Testis (tissue), 3 donors: ENCODE measurements around the gene ATG9A. TPM values are rescaled to one million over a fixed set of nuclear protein-coding genes. Genes with fewer than 3 reads are reported as not detected.

Experiments
- DNase-seq: peaks from one replicate; pipeline ENCODE4 v3.0.0-alpha.2; 2019
- H3K27ac ChIP-seq, 2 donors: fragments of 200-600 bp; sonication (generic); one replicate each; pipeline ENCODE4 v1.5.1; 2019
- H3K27me3 ChIP-seq: fragments of 200-600 bp; sonication (generic); one replicate; pipeline ENCODE4 v1.5.1; 2019
- H3K36me3 ChIP-seq: fragments of 200-600 bp; sonication (generic); one replicate; pipeline ENCODE4 v1.5.1; 2017; ENCODE audit warnings: low read depth; ENCODE audit errors: missing control alignments
- H3K4me1 ChIP-seq: fragments of 200-600 bp; sonication (generic); one replicate; pipeline ENCODE4 v1.5.1; 2019
- H3K4me3 ChIP-seq, 2 donors: fragments of 200-600 bp; sonication (generic); one replicate each; pipeline ENCODE4 v1.5.1; 2017 to 2019
- H3K9me3 ChIP-seq: fragments of 200-600 bp; sonication (generic); one replicate; pipeline ENCODE4 v1.5.1; 2017
- CTCF ChIP-seq, 3 experiments: fragments of 450-650 bp in 2 of 3; fragments of 200-600 bp in 1 of 3; sonication (generic) in 1 of 3; IDR thresholded peaks; one replicate each; pipeline ENCODE4 v1.5.1; 2016 to 2019; ENCODE audit warnings: antibody characterized with exemption in 3 of 3, mild to moderate bottlenecking in 2 of 3, moderate library complexity in 1 of 3
- POLR2A ChIP-seq: fragments of 450-650 bp; IDR thresholded peaks from one replicate; pipeline ENCODE4 v1.6.1; 2017; ENCODE audit warnings: antibody characterized with exemption, mild to moderate bottlenecking, moderate library complexity
- WGBS, 2 donors: methylation state at CpG; one replicate each; pipeline ENCODE4 v1.1.5; 2018; 5-methylcytosine and 5-hydroxymethylcytosine counted together
- intact Hi-C: fragments of 100-400 bp; cut with DNase I; formaldehyde crosslinking; loops from one replicate; pipeline ENCODE4 v1.15.1; 2023; ENCODE audit warnings: low total_unique reads
- polyA plus RNA-seq: library from polyadenylated mRNA; stranded (reverse); fragments of 350-450 nt; fragmentation: Illumina TruSeq; extraction: RNeasy Lipid Tissue Mini Kit (QIAGEN cat#74804); gene quantifications from one replicate; pipeline ENCODE4 v1.2.3, GENCODE V29; 2014; ENCODE audit warnings: low read depth, low replicate concordance; ENCODE audit not compliant: insufficient read depth
- total RNA-seq, 2 donors: library from RNA; depleted of rRNA; stranded (reverse); fragments of >200 nt; gene quantifications; one replicate each; pipeline ENCODE4 v1.2.3, GENCODE V29; 2016

Gene ATG9A
- total and polyA plus RNA-seq, 3 donors from 2014 or later, result 115 to 207 (median 125) TPM

DNA sequence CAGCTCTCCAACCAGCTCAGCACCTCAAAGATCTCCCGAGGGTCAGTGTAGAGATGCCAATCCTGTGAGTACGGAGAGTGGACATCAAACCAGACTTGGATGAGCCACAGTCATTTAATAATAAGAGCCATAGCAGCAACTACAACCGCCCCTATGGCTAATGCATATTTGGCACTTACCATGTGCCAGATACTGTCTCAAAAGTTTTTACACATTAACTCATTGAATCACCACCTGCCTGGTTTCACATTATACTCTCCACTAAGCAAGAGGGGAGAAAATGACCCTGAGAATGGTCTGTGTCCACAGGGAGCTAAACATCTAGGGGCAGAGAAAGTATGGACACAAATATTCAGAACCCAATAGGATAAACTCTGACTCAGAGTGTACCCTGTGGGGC, 55.3 kb downstream of the ATG9A start:
- 92 to 98% methylated on average over 3 of the region's 3 CpGs for WGBS, 2 donors
- no peak overlapping the region for H3K4me3 ChIP-seq
- TF ChIP-seq POLR2A (no peak), CTCF (IDR thresholded peaks at IDR 0.05) (no peak)
- no peak for DNase-seq
- H3K27me3 ChIP-seq, result no peaks in the 10 kb centered on the region
- intact Hi-C loops, result no loop called here
- peaks cover 11% of the 10 kb centered on the region for H3K4me1 ChIP-seq
- H3K27ac ChIP-seq, result no peak overlapping the region
- no peaks in the 10 kb centered on the region for H3K36me3 ChIP-seq
- H3K9me3 ChIP-seq, result no peaks in the 10 kb centered on the region

GRCh38 chr2:219173176-219173575, 56.3 kb downstream of the ATG9A start:
- Histone ChIP-seq H3K27me3 (no peaks in the 10 kb centered on the region), H3K9me3 (no peaks in the 10 kb centered on the region), H3K4me3 (no peak overlapping the region), H3K36me3 (no peaks in the 10 kb centered on the region), H3K4me1 (peaks cover 9% of the 10 kb centered on the region), H3K27ac (no peak overlapping the region)
- 91 to 93% methylated on average over 4 to 6 of the region's 6 CpGs for WGBS, 2 donors
- DNase-seq, result no peak
- intact Hi-C loops, result no loop called here
- no peak for TF ChIP-seq POLR2A
- TF ChIP-seq CTCF (IDR thresholded peaks at IDR 0.05), result no peak

DNA sequence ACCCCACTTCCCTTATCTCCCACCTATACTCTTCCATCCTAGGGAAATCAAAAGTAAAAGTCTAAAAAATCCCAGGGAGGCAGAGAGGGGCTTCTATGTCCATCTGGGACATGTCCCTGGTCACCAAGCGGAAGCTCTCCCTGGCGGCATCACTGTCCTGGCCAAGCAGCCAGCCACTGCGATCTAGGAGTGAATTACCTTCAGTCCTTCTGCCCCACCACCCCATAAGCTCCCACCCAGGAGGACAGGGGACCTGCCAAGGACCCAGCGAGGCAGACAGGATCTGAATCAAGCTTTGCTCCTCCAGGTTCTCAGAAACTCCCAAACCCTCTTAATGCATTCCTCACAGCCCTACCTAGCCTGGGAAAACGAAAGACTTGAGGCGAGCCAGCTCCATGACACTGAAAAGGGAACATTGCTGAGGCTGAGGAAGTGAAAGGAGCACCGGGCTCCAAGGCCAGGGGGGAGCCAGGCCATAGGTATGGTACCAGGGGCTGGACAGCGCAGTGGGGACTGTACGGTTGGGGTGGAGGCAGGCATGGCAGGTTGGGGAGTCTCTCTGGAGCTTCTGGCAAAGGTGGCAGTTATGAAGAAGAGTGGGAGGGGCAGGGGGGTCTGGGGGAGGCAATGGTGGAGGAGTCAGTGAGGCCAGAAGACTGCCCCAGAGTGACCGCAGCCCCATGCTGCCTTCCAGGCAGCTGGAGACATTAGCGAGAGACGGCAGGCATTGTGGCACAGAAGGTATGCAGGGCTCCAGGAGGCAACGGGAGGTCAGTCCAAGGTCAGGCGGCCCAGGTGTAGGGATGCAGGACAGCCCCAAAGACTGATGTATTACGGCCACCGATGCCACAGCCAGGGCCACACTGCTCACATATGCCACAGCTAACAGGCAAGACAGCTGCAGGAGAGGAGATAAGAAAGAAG, 56.9 kb downstream of the ATG9A start:
- TF ChIP-seq POLR2A (no peak), CTCF (IDR thresholded peaks at IDR 0.05) (no peak)
- intact Hi-C loops, result no loop called here
- DNase-seq, result peak; percentile 12
- Histone ChIP-seq H3K27me3 (no peaks in the 10 kb centered on the region), H3K27ac (peak overlapping the region; percentile 6 to 71), H3K4me3 (no peak overlapping the region), H3K36me3 (no peaks in the 10 kb centered on the region), H3K4me1 (peaks cover 12% of the 10 kb centered on the region), H3K9me3 (no peaks in the 10 kb centered on the region)
- 81 to 85% methylated on average over 16 of the region's 16 CpGs for WGBS, 2 donors

- no peaks in the 10 kb centered on the region for H3K36me3 ChIP-seq
- TF ChIP-seq CTCF (IDR thresholded peaks at IDR 0.05) (peak; percentile 53 to 79 (median 74)), POLR2A (no peak)
- intact Hi-C loops, result no loop called here
- no peaks in the 10 kb centered on the region for H3K9me3 ChIP-seq
- H3K4me3 ChIP-seq, result no peak overlapping the region
- DNase-seq, result peak; percentile 79
- H3K4me1 ChIP-seq, result peaks cover 12% of the 10 kb centered on the region
- no peaks in the 10 kb centered on the region for H3K27me3 ChIP-seq
- peak overlapping the region; percentile 6 to 71 for H3K27ac ChIP-seq
- WGBS, 2 donors, result 41 to 51% methylated on average over 5 to 6 of the region's 6 CpGs
Observed at GRCh38 chr2:219171231-219171651, 58.2 kb downstream of the ATG9A start.
